Hippocampal formation (tissue), 2 donors: ENCODE results near the gene UBTD2.
A peak's percentile ranks its signal among the peaks of the same experiment; 100 is the strongest.

Experiments
- DNase-seq, 2 donors: peaks; one replicate each; lab custom pipeline; 2025; lab: John Stamatoyannopoulos, UW

UBTD2 gene

DNA sequence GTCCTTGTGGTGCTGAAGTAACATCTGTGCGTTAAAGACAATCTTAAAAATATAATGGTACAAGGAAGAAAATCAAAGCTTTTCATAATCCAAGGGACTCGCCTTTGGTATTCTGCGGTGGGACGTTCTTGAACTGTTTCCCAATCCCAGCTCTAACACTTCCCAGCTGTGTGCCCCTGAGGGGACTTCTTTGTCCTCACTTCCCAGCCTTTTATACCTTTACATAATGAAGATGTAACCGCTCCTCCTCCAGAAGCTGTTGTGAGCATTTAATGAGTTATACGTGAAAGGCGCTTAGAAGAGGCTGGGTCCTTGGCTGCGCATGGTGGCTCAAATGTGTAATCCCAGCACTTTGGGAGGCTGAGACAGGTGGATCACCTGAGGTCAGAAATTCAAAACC lies 112.4 kb downstream of the UBTD2 start:
- no peak for DNase-seq

DNA sequence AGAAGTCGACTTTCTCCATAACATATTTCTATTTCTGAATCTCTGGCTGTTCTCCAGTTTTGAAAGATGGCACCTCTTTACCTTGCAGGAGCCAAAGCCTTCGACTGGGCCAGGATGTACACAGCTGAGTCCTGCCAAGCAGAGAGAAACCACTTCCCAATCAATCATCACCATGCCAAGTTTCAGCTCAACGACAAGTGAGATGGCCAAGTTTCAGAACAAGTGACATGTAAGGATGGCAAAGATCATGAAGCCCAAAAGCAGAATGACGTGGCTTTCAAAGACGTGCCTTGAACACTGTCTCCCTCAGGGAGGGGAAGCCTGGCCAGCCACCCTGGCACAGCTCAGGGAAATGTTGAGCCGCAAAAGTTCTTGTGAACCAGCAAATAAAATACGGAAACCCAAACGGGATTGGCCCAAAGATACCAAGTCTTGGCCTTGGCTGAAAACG lies 113.3 kb downstream of the UBTD2 start:
- DNase-seq = no peak

DNA sequence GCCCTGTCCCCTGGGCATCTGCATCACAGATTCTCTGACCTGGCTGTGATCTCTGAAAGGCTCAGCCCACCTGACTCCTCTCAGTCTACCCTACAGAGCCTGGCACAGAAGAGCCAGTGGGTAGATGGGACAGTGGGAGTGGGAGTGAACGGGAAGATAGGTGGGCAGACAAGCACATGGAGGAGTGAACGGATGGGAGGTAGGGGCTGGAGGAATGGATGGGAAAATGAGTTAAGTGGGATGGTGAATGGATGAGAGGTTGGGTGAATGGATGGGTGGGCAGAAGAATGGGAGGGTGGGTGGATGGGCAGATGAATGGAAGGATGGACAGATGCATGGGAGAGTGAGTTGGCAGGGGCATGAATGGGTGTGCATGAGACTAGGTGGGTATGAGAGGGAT lies 114.3 kb downstream of the UBTD2 start:
- DNase-seq = no peak

DNA sequence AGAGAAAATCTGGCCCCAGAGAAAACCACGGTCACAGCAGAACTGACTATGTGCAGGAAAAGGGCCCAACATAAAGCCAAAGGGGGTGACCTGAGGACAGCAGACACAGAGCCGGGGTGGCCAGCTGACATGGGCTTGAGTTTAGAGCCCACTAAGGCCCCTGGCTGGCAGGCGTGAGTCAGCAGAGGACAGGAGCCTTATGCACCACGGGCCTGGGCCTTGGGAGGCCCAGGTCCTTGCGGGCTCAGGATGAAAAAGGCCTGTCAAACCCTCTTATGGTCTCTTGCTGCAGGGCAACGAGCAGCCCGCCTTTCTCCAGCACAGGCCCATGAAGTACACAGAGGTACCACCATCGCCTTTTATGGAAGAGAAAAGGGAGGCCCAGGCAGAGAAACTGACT lies 115.3 kb downstream of the UBTD2 start:
- no peak for DNase-seq

DNA sequence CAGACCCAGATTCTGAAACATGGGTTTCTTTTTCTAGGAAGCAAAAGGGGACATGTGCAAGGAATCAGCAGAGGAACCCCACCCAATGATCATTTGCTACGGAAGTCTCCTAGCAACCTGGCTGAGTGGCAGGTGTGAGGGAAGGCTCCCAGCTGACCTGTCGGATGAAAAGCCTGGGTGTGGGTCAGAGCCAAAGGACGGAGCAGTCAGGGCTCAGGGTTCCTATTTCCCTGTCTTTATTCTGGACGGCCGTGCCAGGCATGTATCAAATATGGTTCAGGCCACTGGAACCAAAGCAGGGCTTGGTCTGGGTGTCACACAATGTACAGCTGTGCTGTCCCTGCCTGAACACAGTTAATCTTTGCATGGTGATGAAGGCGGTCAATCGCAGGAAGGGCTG lies 115.7 kb downstream of the UBTD2 start:
- DNase-seq = no peak

DNA sequence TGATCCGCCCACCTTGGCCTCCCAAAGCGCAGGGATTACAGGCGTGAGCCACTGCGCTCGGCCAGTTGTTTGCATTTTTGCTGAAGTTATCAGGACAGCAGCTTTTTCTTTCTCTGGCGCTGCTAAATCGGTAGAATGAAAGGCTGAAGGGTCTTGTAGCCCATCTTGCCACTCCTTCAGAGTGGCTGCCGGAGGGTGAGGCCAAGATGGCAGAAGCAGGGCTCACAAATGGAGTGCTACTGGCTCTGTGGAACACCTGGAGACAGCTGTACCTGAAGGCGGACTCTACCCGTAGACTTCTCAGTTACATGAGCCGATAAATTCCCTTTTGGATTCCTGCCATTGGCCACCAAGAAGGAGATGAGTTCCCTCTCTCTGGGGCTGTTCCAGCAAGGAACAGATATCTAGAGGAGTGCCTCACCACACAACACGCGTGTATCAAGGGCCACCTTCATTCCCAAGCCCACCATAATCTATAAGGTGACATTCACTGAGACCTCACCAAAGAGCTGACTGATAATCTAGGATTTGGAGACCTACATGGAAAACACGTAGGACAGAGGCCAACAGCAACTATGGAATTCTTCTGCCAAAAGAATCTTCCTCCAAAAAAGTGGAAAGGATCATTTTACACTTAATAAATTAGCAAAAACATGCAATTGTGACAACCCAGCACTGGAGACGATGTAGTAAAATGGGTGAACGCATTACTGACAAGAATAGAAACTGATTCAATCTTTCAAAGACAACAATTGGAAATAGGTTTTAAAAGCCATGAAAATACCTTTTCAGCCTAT lies 117.3 kb downstream of the UBTD2 start:
- no peak for DNase-seq

DNA sequence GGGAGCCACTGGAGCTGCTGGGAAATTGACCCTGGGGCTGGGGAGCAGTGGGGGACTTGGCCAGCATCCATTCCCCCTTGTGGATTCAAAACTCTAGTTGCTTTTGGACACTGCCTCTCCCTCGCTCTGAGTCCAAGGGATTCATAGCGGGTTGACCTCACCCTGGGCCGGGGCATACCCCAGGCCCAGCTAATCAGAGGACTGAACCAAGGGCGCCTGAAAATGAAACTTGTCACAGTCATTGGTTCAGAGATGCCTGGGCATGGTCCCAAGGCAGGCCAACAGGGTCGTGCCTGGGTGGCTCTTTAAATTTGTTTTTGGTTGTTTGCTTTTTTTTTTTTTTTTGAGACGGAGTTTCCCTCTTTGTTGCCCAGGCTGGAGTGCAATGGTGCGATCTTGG lies 118.1 kb downstream of the UBTD2 start:
- DNase-seq = no peak

DNA sequence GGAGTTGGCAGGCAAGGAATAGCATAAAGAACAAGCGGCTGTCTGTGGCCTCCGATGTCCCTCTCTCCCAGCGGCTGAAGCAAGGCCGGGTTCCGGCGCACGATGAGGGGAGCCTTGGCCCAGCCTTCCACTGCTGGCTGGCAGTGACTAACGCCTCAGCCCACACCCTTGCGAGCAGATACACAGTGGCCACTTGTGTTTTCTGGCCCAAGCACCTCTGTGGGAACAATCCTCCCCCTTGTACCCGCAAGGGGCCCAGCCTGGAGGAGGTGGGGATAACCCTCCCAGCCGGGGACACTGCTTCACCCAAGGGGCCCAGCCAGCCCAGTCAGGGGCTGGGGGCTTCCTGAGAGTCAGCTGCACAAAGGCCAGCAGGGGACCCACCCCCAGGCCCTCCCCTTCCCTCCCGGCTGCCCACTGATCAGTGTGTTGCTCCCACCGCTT lies 118.8 kb downstream of the UBTD2 start:
- DNase-seq = no peak

DNA sequence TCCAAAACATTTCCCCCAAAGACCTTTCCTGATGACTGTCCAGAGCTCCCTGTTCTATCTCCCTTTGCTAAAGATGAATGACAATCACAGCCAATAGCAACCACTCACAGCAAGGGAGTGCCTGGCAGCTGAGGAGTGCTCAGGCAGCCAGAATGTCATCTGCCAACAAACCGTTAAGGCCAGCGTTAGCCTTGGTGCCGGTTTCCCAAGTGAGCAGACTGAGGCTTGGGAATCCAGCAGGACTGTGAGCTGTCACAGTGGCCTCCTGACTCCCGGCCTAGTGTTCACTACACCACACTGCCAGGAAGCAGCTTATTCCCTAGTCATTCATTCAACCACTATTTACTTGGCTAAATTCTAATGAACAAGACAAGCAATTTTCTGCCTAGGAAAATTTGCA lies 120.2 kb downstream of the UBTD2 start:
- peak; percentile 37 to 39 for DNase-seq

DNA sequence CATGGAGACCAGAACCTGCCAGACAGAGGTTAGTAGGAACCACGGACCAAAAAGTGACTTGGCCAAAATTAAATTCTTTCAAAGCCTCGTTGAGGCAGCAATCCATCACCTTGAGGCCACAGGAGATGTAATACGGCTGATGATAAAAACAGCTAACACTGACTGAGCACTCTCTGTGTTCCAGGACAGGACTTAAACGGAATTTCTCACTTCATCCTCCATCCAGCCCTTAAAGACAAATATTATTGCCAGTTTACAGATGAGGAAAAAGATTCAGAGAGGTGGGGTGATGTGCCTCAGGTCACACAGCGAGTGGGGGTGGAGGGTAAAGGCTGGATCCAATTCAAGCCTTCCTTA lies 120.6 kb downstream of the UBTD2 start:
- no peak for DNase-seq

DNA sequence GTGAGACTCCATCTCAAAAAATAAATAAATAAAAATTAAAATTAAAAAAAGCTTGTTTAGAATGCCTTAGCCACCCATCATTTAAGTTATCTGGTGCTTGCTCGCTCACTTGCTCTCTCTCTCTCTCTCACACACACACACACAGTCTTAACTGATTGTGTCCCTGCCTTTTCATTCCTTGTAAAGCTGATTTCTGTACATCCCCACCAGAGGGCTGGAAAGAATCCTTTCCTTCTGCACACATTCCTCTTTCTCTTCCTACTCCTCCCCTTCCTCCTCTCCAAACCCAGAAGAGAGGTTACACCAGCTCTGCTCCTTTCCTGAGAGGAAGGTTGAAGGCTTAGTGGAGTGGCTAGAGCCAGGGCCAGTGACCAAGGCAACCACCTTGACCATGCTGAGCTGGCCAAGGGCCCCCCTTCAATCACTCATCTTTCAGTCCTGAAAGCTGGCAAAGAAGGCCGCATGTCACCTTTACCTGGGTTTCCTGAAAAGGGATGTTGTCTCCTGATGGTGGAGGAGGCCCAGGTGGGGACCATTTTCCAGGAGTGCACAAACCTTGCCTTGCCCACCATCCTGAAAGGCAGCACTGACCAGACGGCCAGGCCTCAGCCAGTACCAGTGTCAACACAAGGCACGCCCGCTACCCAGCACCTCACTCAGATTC lies 121.1 kb downstream of the UBTD2 start:
- no peak for DNase-seq

DNA sequence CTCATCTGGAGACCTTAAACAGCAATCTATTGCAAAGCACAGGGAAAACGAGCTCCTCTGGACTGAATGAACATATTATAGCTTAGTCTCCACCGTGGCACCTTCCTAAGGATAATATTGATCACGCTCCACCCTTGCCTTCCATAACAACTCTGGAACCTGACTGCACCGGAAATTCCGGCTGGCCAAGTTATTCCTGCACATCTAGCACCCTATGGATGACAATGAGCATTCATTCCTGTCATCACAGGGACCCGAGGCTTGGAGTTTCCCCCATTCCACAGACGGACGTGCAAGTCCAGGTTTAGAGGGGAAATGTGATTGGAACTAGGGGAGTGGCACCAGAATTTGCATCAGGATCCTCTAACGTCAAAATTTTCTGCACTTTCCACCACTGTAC lies 123.1 kb downstream of the UBTD2 start:
- no peak for DNase-seq
